ENCODE measurements around the gene DPYD.

The DPYD gene

GRCh38 chr1:97920832-97921571 lies at the start of gene DPYD:
Gene DPYD (minus strand): TSS chr1:97921034. CDS start chr1:97920922, 112 bp downstream.
- peak; percentile 56 for DNase-seq (ENCODE audit: low read depth, low spot score)

GRCh38 chr1:97960470-97960869 lies 39.6 kb upstream of the DPYD start:
- DNase-seq (ENCODE audit: low read depth, low spot score) = no peak

- DNase-seq (ENCODE audit: low read depth, low spot score) = no peak
Measured at GRCh38 chr1:97947695-97948094, 26.9 kb upstream of the DPYD start.

GRCh38 chr1:97943354-97943753 lies 22.5 kb upstream of the DPYD start:
- no peak for DNase-seq (ENCODE audit: low read depth, low spot score)

GRCh38 chr1:97942161-97943123 lies 21.6 kb upstream of the DPYD start:
- no peak for DNase-seq (ENCODE audit: low read depth, low spot score)

- no peak for DNase-seq (ENCODE audit: low read depth, low spot score)
Measured at GRCh38 chr1:97938285-97938642, 17.4 kb upstream of the DPYD start.

- DNase-seq (ENCODE audit: low read depth, low spot score) = no peak
Measured at GRCh38 chr1:97936976-97937375, 16.1 kb upstream of the DPYD start.

- DNase-seq (ENCODE audit: low read depth, low spot score) = no peak
Measured at GRCh38 chr1:97934491-97934890, 13.7 kb upstream of the DPYD start.

- no peak for DNase-seq (ENCODE audit: low read depth, low spot score)
Measured at GRCh38 chr1:97929874-97930851, 9.3 kb upstream of the DPYD start.

- DNase-seq (ENCODE audit: low read depth, low spot score) = no peak
Measured at GRCh38 chr1:97926017-97926708, 5.3 kb upstream of the DPYD start.

GRCh38 chr1:97925151-97925550 lies 4.3 kb upstream of the DPYD start:
- no peak for DNase-seq (ENCODE audit: low read depth, low spot score)

GRCh38 chr1:97923811-97924210 lies 3.0 kb upstream of the DPYD start:
- DNase-seq (ENCODE audit: low read depth, low spot score) = no peak

GRCh38 chr1:97920276-97920831 lies 480 bp downstream of the DPYD start:
- DNase-seq (ENCODE audit: low read depth, low spot score) = peak; percentile 1

- no peak for DNase-seq (ENCODE audit: low read depth, low spot score)
Measured at GRCh38 chr1:97919585-97920261, 1.1 kb downstream of the DPYD start.

- no peak for DNase-seq (ENCODE audit: low read depth, low spot score)
Measured at GRCh38 chr1:97918961-97919360, 1.9 kb downstream of the DPYD start.

GRCh38 chr1:97913506-97914139 lies 7.2 kb downstream of the DPYD start:
- no peak for DNase-seq (ENCODE audit: low read depth, low spot score)

GRCh38 chr1:97911266-97912215 lies 9.3 kb downstream of the DPYD start:
- DNase-seq (ENCODE audit: low read depth, low spot score) = no peak

GRCh38 chr1:97909266-97909665 lies 11.6 kb downstream of the DPYD start:
- no peak for DNase-seq (ENCODE audit: low read depth, low spot score)

All from activated naive CD8-positive, alpha-beta T cell treated with anti-CD3 and anti-CD28 coated beads, Interleukin-2, amount 50 U/mL, for 16 hours (primary cell).